ENCODE measurements around the gene GADD45A.

Gene GADD45A

GRCh38 chr1:67689267-67690017, 4.4 kb downstream of the GADD45A start:
- no peak overlapping the region for H3K27ac ChIP-seq
- no peak for TF ChIP-seq ZFX (IDR thresholded peaks at IDR 0.05; ENCODE audit: borderline replicate concordance)
- TF ChIP-seq, protein P1, sequence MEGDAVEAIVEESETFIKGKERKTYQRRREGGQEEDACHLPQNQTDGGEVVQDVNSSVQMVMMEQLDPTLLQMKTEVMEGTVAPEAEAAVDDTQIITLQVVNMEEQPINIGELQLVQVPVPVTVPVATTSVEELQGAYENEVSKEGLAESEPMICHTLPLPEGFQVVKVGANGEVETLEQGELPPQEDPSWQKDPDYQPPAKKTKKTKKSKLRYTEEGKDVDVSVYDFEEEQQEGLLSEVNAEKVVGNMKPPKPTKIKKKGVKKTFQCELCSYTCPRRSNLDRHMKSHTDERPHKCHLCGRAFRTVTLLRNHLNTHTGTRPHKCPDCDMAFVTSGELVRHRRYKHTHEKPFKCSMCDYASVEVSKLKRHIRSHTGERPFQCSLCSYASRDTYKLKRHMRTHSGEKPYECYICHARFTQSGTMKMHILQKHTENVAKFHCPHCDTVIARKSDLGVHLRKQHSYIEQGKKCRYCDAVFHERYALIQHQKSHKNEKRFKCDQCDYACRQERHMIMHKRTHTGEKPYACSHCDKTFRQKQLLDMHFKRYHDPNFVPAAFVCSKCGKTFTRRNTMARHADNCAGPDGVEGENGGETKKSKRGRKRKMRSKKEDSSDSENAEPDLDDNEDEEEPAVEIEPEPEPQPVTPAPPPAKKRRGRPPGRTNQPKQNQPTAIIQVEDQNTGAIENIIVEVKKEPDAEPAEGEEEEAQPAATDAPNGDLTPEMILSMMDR (IDR thresholded peaks at IDR 0.05) = no peak

- TF ChIP-seq, protein P1 (IDR thresholded peaks at IDR 0.05) = no peak
- no peak for TF ChIP-seq ZFX (IDR thresholded peaks at IDR 0.05; ENCODE audit: borderline replicate concordance)
Observed at GRCh38 chr1:67690018-67690363, 5.0 kb downstream of the GADD45A start.

DNA sequence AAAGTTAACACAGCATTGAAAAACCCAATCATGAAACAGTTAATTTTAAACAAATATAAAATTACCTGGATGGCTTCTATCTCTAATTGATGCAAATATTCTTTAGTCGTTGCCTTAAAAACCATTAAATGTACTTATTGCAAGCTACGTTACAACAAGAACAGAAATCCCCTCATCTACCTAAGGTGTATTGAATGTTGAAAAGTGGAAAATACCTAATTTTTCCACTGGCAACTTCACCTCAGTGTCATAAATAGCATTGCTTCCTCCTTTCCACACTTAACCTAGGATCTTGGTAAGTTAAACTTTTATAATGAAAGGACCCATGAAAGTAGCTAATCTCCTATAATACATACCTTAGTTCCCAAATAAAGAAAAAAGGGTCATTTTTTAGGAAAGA, 5.4 kb downstream of the GADD45A start:
- TF ChIP-seq, protein P1 (IDR thresholded peaks at IDR 0.05) = no peak
- TF ChIP-seq ZFX (IDR thresholded peaks at IDR 0.05; ENCODE audit: borderline replicate concordance) = no peak
- no peak overlapping the region for H3K27ac ChIP-seq

More at GRCh38 chr1:67690018-67690363, 5.0 kb downstream of the GADD45A start:
- H3K27ac ChIP-seq = no peak overlapping the region

DNA sequence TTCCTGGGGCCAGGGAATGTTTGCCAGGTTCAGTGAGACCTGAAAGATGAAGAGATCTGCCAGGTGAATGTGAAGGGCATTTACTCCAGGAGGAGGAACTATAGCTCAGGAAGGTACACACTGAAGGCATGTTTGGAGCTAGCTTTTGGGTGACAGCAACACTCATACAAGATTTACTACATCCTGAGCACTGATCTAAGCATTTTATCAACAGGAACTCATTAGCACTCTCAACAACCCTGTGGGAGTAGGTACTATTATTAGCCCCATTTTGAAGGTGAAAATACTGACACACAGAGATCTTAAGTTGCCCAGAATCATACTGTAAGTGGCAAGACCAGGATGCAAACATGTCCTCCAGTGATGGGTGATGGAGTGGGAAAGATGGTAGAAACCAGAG, 6.7 kb downstream of the GADD45A start:
- TF ChIP-seq ZFX (IDR thresholded peaks at IDR 0.05; ENCODE audit: borderline replicate concordance) = no peak
- TF ChIP-seq, protein P1 (IDR thresholded peaks at IDR 0.05) = no peak
- H3K27ac ChIP-seq = no peak overlapping the region

DNA sequence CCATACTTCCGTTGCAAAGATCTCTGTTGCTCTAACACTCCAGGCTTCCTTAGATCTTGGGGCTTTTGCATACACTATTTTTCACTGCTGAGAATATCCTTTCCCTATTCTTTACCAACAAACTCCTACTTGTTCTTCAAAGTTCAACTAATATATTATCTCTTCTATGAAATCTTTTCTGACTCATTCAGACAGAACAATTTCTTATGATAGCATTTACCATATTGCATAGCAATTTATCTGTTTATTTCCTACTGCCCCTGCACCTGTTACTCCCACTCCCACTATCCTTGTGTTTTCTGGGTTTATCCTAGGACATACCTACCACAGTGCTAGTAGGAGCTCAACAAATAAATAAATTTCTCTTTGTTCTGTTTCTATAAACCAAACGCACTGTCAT, 11.0 kb downstream of the GADD45A start:
- TF ChIP-seq, protein P1 (IDR thresholded peaks at IDR 0.05) = no peak
- TF ChIP-seq ZFX (IDR thresholded peaks at IDR 0.05; ENCODE audit: borderline replicate concordance) = no peak

DNA sequence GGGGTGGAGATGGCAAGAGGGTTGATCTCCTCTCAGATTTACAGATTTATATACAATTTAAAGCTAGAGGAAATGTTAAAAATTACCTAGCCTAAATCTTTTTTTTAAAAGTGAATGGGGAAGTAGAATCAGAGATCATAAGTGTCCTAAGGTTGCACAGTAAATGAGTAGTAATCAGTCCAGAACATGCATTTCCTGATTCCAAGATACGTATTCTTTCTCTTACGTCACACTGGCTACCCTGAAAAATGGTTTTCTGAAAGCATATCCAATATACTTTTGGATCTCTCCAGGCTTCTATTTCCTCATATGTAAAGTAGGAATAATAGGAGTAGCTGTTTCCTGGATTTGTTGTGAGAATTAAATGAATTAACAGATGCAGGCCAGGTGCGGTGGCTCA, 11.7 kb downstream of the GADD45A start:
- H3K27ac ChIP-seq = no peak overlapping the region
- no peak for TF ChIP-seq ZFX (IDR thresholded peaks at IDR 0.05; ENCODE audit: borderline replicate concordance)
- TF ChIP-seq, protein P1 (IDR thresholded peaks at IDR 0.05) = no peak

More for the DNA sequence above, 11.0 kb downstream of the GADD45A start:
- no peak overlapping the region for H3K27ac ChIP-seq

- TF ChIP-seq ZFX (IDR thresholded peaks at IDR 0.05; ENCODE audit: borderline replicate concordance) = no peak
- TF ChIP-seq, protein P1 (IDR thresholded peaks at IDR 0.05) = no peak
- peak overlapping the region; percentile 27; the same call in 1 of the 2 replicates for H3K27ac ChIP-seq
Observed at GRCh38 chr1:67700220-67700619, 15.2 kb downstream of the GADD45A start.
